Measurements from ENCODE around the gene FARS2. TPM values are rescaled to one million over a fixed set of nuclear protein-coding genes. Genes with fewer than 3 reads are reported as not detected.

Gene FARS2
- total RNA-seq, 1 donor from 2014 or later: 16.5 TPM

- Histone ChIP-seq H3K27ac (no peak overlapping the region), H3K27me3 (no peaks in the 10 kb centered on the region), H3K4me3 (no peak overlapping the region), H3K4me1 (no peaks in the 10 kb centered on the region), H3K36me3 (no peaks in the 10 kb centered on the region), H3K9me3 (no peaks in the 10 kb centered on the region)
- no peak for DNase-seq (ENCODE audit: extremely low spot score in 2 of 2)
- TF ChIP-seq, protein P1, sequence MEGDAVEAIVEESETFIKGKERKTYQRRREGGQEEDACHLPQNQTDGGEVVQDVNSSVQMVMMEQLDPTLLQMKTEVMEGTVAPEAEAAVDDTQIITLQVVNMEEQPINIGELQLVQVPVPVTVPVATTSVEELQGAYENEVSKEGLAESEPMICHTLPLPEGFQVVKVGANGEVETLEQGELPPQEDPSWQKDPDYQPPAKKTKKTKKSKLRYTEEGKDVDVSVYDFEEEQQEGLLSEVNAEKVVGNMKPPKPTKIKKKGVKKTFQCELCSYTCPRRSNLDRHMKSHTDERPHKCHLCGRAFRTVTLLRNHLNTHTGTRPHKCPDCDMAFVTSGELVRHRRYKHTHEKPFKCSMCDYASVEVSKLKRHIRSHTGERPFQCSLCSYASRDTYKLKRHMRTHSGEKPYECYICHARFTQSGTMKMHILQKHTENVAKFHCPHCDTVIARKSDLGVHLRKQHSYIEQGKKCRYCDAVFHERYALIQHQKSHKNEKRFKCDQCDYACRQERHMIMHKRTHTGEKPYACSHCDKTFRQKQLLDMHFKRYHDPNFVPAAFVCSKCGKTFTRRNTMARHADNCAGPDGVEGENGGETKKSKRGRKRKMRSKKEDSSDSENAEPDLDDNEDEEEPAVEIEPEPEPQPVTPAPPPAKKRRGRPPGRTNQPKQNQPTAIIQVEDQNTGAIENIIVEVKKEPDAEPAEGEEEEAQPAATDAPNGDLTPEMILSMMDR (IDR thresholded peaks at IDR 0.05): no peak
- no peak for TF ChIP-seq POLR2A (IDR thresholded peaks at IDR 0.05)
- TF ChIP-seq POLR2AphosphoS5 (IDR thresholded peaks at IDR 0.05; ENCODE audit: insufficient read depth in 1 of 2, low read depth in 1 of 2): no peak
- intact Hi-C loops (cut with DNase I): no loop called here
These were observed 445.1 kb downstream of the FARS2 start for GRCh38 chr6:5706124-5707033.

GRCh38 chr6:5707281-5708045 lies 446.1 kb downstream of the FARS2 start:
- Histone ChIP-seq H3K27ac (no peak overlapping the region), H3K4me3 (no peak overlapping the region), H3K4me1 (no peaks in the 10 kb centered on the region), H3K27me3 (no peaks in the 10 kb centered on the region), H3K36me3 (no peaks in the 10 kb centered on the region), H3K9me3 (no peaks in the 10 kb centered on the region)
- TF ChIP-seq POLR2A (IDR thresholded peaks at IDR 0.05) (no peak), POLR2AphosphoS5 (IDR thresholded peaks at IDR 0.05; ENCODE audit: insufficient read depth in 1 of 2, low read depth in 1 of 2) (no peak)
- TF ChIP-seq, protein P1 (IDR thresholded peaks at IDR 0.05): no peak
- intact Hi-C loops (cut with DNase I): no loop called here
- DNase-seq (ENCODE audit: extremely low spot score in 2 of 2): no peak

DNA sequence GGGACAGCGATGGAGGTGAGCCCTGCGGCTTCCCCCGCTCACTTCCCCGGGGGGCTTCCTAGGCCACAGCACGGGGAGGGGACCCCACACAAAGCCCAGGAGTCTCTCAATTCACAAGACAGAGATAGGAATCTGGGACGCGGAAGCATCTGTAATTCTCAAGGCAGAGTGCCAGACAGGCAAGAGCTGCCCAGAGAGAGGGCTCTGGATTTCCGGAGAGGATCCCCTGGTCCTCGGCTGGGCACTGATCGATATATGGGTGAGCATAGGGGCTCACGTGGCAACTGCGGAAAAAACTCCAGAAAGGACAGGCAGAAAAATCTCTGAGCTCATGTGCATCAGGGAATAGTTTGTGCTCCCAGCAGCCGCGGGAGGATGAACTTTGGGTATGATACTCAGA lies 449.2 kb downstream of the FARS2 start:
- H3K27ac ChIP-seq: no peak overlapping the region
- TF ChIP-seq POLR2A (IDR thresholded peaks at IDR 0.05) (no peak), POLR2AphosphoS5 (IDR thresholded peaks at IDR 0.05; ENCODE audit: insufficient read depth in 1 of 2, low read depth in 1 of 2) (no peak)
- TF ChIP-seq, protein P1 (IDR thresholded peaks at IDR 0.05): no peak
- intact Hi-C loops (cut with DNase I): no loop called here
- DNase-seq (ENCODE audit: extremely low spot score in 2 of 2): no peak
- H3K4me1 ChIP-seq: no peaks in the 10 kb centered on the region
- H3K9me3 ChIP-seq: no peaks in the 10 kb centered on the region
- H3K4me3 ChIP-seq: no peak overlapping the region
- H3K36me3 ChIP-seq: no peaks in the 10 kb centered on the region
- H3K27me3 ChIP-seq: no peaks in the 10 kb centered on the region

- DNase-seq (ENCODE audit: extremely low spot score in 2 of 2): no peak
- no peaks in the 10 kb centered on the region for H3K9me3 ChIP-seq
- H3K4me1 ChIP-seq: no peaks in the 10 kb centered on the region
- no peaks in the 10 kb centered on the region for H3K36me3 ChIP-seq
- no peak overlapping the region for H3K4me3 ChIP-seq
- no peak overlapping the region for H3K27ac ChIP-seq
- TF ChIP-seq, protein P1 (IDR thresholded peaks at IDR 0.05): no peak
- TF ChIP-seq POLR2AphosphoS5 (IDR thresholded peaks at IDR 0.05; ENCODE audit: insufficient read depth in 1 of 2, low read depth in 1 of 2): no peak
- no peak for TF ChIP-seq POLR2A (IDR thresholded peaks at IDR 0.05)
- H3K27me3 ChIP-seq: no peaks in the 10 kb centered on the region
- intact Hi-C loops (cut with DNase I): no loop called here
These were observed 449.6 kb downstream of the FARS2 start for GRCh38 chr6:5710936-5711335.

Measured in vagina (tissue), 2 donors.